Upper lobe of right lung (tissue), 1 donor: Measurements from ENCODE around the gene SMAD1. TPM values are rescaled to one million over a fixed set of nuclear protein-coding genes. Genes with fewer than 3 reads are reported as not detected.

ENCODE experiments used
- ATAC-seq: fragments of 200-7000 bp; cut with Tn5 transposase; one replicate; pipeline ENCODE4 v1.9.1; 2020; ENCODE audit warnings: mild to moderate bottlenecking, moderate library complexity
- DNase-seq: peaks from one replicate; pipeline ENCODE4 v3.0.0-alpha.2; 2020
- H3K27ac ChIP-seq: fragments of 200-600 bp; one replicate; pipeline ENCODE4 v1.8.0; 2022
- H3K27me3 ChIP-seq: fragments of 200-600 bp; one replicate; pipeline ENCODE4 v1.8.0; 2022; ENCODE audit warnings: mild to moderate bottlenecking
- H3K36me3 ChIP-seq: fragments of 200-600 bp; one replicate; pipeline ENCODE4 v1.8.0; 2022
- H3K4me1 ChIP-seq: fragments of 200-600 bp; one replicate; pipeline ENCODE4 v1.8.0; 2022
- H3K4me3 ChIP-seq: fragments of 200-600 bp; one replicate; pipeline ENCODE4 v1.8.0; 2022; ENCODE audit warnings: mild to moderate bottlenecking
- H3K9me3 ChIP-seq: fragments of 200-600 bp; one replicate; pipeline ENCODE4 v1.8.0; 2022
- intact Hi-C: fragments of 100-400 bp; cut with DNase I; formaldehyde crosslinking; loops from one replicate; pipeline ENCODE4 v1.11.0; 2022
- total RNA-seq: library from RNA; stranded (reverse); fragmentation: NEBNext Ultra II Directional; extraction: Animal tissue kit (Norgen Biotek cat#: 25700); gene quantifications from one replicate; pipeline ENCODE4 v1.2.1, GENCODE V29; 2021
- TF ChIP-seq, protein P1 (sequence below): fragments of 200-600 bp; IDR thresholded peaks from one replicate; pipeline ENCODE4 v1.8.0; 2022; ENCODE audit warnings: antibody characterized with exemption
- donor health status: DM: no; HTN: yes; CAD: no; lungs with severe emphysema.

The SMAD1 gene
- total RNA-seq, 1 donor from 2014 or later, result 23.9 TPM

DNA sequence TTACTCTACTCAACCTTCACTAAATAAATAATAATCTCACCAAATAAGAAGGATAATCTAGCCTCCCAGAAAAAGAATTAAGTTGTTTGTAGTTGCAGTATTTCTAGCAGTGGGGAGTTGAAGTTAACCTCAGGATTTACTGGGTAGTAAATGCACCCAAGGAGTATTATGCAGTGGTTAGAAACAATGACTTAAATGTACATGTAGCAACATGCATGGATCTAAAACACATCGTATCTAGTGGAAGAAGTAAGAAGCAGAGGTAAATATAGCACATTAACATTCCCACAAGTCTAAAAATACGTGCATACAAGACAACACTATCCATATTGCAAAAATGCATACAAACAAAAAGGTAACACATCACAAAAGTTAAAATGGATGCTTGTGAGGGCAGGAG, 44.2 kb upstream of the SMAD1 start:
- TF ChIP-seq, protein P1, sequence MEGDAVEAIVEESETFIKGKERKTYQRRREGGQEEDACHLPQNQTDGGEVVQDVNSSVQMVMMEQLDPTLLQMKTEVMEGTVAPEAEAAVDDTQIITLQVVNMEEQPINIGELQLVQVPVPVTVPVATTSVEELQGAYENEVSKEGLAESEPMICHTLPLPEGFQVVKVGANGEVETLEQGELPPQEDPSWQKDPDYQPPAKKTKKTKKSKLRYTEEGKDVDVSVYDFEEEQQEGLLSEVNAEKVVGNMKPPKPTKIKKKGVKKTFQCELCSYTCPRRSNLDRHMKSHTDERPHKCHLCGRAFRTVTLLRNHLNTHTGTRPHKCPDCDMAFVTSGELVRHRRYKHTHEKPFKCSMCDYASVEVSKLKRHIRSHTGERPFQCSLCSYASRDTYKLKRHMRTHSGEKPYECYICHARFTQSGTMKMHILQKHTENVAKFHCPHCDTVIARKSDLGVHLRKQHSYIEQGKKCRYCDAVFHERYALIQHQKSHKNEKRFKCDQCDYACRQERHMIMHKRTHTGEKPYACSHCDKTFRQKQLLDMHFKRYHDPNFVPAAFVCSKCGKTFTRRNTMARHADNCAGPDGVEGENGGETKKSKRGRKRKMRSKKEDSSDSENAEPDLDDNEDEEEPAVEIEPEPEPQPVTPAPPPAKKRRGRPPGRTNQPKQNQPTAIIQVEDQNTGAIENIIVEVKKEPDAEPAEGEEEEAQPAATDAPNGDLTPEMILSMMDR, result no peak
- no peak for DNase-seq
- Histone ChIP-seq H3K4me1 (no peaks in the 10 kb centered on the region), H3K27ac (no peak overlapping the region), H3K4me3 (no peak overlapping the region), H3K9me3 (no peaks in the 10 kb centered on the region), H3K36me3 (no peaks in the 10 kb centered on the region), H3K27me3 (no peaks in the 10 kb centered on the region)
- no peak for ATAC-seq
- intact Hi-C loops, result no loop called here

DNA sequence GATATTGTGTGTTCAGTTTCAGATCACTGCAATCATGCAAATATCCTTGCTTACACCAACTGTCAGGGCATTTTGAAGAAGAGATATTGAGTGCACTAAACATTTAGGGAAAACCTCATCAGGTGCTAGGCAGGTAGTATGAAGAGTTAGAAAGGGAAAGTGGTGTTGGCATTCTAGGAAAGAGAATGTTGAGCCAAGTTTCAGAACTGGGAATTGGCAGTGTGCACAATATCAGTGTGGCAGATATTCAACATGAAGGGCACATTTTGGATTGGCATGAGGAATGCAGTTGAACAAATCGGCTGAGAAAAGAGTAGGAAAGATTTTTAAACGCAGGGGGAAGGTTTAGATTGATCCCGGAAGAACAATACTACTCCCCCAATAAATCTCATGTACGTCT, 43.4 kb upstream of the SMAD1 start:
- no peak overlapping the region for H3K27ac ChIP-seq
- TF ChIP-seq, protein P1, result no peak

DNA sequence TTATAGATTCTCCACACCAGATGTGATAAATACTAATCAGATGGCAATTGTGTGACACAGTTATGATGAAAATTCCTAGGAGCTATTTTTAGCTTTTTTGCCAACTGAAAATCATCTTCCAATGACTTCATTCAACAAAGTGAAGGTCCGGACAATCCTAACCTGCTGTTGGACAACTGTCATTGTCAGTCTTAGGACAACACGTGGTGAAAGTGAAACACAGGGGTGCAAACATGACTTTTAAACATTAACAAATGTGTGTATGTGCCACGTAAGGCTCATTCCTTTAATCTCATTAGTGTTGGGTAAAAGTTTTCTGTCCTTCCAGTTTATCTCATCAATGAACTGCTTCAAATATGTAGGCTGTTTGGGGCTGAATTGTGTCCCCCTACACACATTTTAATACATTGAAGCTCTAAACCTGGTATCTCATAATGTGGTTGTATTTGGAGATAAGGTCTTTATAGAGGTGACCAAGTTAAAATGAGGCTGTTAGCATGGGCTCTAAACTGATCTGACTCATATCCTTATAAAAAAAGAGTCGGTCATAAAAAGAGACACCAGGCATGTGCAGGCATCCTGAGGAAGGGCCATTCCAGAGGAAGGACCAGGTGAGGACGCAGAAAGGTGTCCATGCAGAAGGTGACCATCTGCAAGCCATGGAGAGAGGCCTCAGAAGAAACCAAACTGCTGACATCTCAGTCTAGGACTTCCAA, 41.2 kb upstream of the SMAD1 start:
- Histone ChIP-seq H3K27ac (no peak overlapping the region), H3K4me1 (no peaks in the 10 kb centered on the region), H3K36me3 (no peaks in the 10 kb centered on the region), H3K27me3 (no peaks in the 10 kb centered on the region), H3K4me3 (no peak overlapping the region), H3K9me3 (no peaks in the 10 kb centered on the region)
- intact Hi-C loops, result no loop called here
- TF ChIP-seq, protein P1, result no peak
- ATAC-seq, result no peak
- no peak for DNase-seq

More for the DNA sequence above, 43.4 kb upstream of the SMAD1 start:
- DNase-seq (no peak), ATAC-seq (no peak)
- intact Hi-C loops, result no loop called here
- Histone ChIP-seq H3K4me1 (no peaks in the 10 kb centered on the region), H3K27me3 (no peaks in the 10 kb centered on the region), H3K9me3 (no peaks in the 10 kb centered on the region), H3K36me3 (no peaks in the 10 kb centered on the region), H3K4me3 (no peak overlapping the region)

DNA sequence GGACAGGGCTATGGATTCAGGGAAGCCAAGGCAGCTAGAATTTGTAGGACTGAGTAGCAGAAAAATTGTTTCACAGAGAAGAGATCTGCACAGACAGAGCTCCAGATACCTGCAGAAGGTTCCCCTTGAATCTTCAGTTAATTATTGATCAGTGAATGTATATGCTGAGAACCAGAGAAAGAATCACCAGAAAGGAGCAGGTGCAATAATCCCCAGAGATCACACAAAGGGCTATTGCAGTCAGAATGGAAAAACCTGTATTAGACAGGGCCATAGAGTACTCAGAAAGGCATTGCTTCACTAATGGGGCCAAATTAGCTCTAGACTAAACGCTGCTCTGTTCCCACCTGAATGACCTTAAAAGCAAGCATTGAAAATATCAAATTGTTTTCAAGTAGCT, 35.5 kb upstream of the SMAD1 start:
- H3K36me3 ChIP-seq, result no peaks in the 10 kb centered on the region
- no peaks in the 10 kb centered on the region for H3K27me3 ChIP-seq
- TF ChIP-seq, protein P1, result no peak
- no peak overlapping the region for H3K4me3 ChIP-seq
- no peaks in the 10 kb centered on the region for H3K4me1 ChIP-seq
- ATAC-seq (no peak), DNase-seq (no peak)
- H3K27ac ChIP-seq, result no peak overlapping the region
- no peaks in the 10 kb centered on the region for H3K9me3 ChIP-seq
- intact Hi-C loops, result no loop called here

DNA sequence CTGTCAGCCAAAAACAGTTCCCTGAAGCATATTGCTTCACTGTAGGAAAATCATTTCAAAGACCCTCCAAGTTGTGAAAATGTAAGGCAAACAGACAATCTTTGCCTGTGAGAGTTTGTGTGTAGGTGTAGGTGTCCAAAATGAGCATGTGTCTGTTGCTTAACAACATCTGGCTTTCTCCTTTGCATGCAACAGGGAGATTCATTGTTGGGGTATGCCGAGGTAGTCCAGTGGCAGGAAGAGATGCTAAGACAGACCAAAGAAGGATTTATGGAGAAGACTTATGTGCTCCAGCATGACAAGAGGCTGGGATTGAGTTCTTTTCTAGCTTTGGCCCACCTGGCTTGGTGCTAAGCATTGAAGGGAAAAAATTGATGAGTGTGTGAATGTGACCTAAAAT, 29.8 kb upstream of the SMAD1 start:
- Histone ChIP-seq H3K9me3 (no peaks in the 10 kb centered on the region), H3K4me3 (no peak overlapping the region), H3K4me1 (no peaks in the 10 kb centered on the region), H3K36me3 (no peaks in the 10 kb centered on the region), H3K27me3 (no peaks in the 10 kb centered on the region), H3K27ac (no peak overlapping the region)
- TF ChIP-seq, protein P1, result no peak
- intact Hi-C loops, result no loop called here
- ATAC-seq, result no peak
- no peak for DNase-seq
